Right lobe of liver (tissue), 6 donors: ENCODE data around the gene IGSF9. TPM values are rescaled to one million over a fixed set of nuclear protein-coding genes. Genes with fewer than 3 reads are reported as not detected.
A peak's percentile ranks its signal among the peaks of the same experiment; 100 is the strongest.

ENCODE experiments used
- ATAC-seq, 4 donors: fragments of 200-7000 bp; cut with Tn5 transposase; one replicate each; pipeline ENCODE4 v1.9.1; 2020; ENCODE audit warnings: mild to moderate bottlenecking in 4 of 4, moderate library complexity in 4 of 4
- DNase-seq, 3 donors: peaks; one replicate each; pipeline ENCODE4 v3.0.0-alpha.2; 2020
- H3K27ac ChIP-seq, 3 donors: fragments of 200-600 bp; one replicate each; pipeline ENCODE4 v1.8.0; 2022
- H3K27me3 ChIP-seq, 2 donors: fragments of 200-600 bp; one replicate each; pipeline ENCODE4 v1.8.0; 2022
- H3K36me3 ChIP-seq, 4 donors: fragments of 200-600 bp; sonication (generic) in 1 of 4; one replicate each; pipeline versions ENCODE4 v1.5.1 to v1.8.0; 2017 to 2022; ENCODE audit warnings: control low read depth in 1 of 4
- H3K4me1 ChIP-seq, 4 donors: fragments of 200-600 bp; sonication (generic) in 1 of 4; one replicate each; pipeline versions ENCODE4 v1.5.1 to v1.8.0; 2017 to 2022; ENCODE audit warnings: control low read depth in 1 of 4
- H3K4me3 ChIP-seq, 3 donors: fragments of 200-600 bp; one replicate each; pipeline ENCODE4 v1.8.0; 2022
- H3K9me3 ChIP-seq, 4 donors: fragments of 200-600 bp; sonication (generic) in 1 of 4; one replicate each; pipeline versions ENCODE4 v1.5.1 to v1.8.0; 2017 to 2022; ENCODE audit warnings: control low read depth in 1 of 4
- POLR2A ChIP-seq: fragments of 450-650 bp; IDR thresholded peaks from one replicate; pipeline ENCODE4 v1.6.1; 2017; ENCODE audit warnings: antibody characterized with exemption, mild to moderate bottlenecking
- WGBS: methylation state at CpG from one replicate; pipeline ENCODE4 v1.1.6; 2018; ENCODE audit warnings: low coverage, low lambda C conversion rate; ENCODE audit not compliant: insufficient coverage; ENCODE audit errors: missing lambda C conversion rate; 5-methylcytosine and 5-hydroxymethylcytosine counted together
- intact Hi-C, 2 donors: fragments of 100-400 bp; cut with DNase I; formaldehyde crosslinking; loops; one replicate each; pipeline versions ENCODE4 v1.11.2 to v1.14.1; 2022
- total RNA-seq, 6 experiments: library from RNA; depleted of rRNA in 2 of 6; stranded (reverse); fragments of >200 nt in 2 of 6; fragmentation: NEBNext Ultra II Directional in 3 of 6; extraction: Animal tissue kit (Norgen Biotek cat#: 25700) in 3 of 6; gene quantifications; one replicate each; pipeline versions ENCODE4 v1.1.0 to v1.2.4, GENCODE V29; 2016 to 2023
- TF ChIP-seq, protein P1 (sequence below), 4 donors: fragments of 200-600 bp in 3 of 4; fragments of 450-650 bp in 1 of 4; IDR thresholded peaks; one replicate each; pipeline versions ENCODE4 v1.5.1 to v1.8.0; 2016 to 2022; ENCODE audit warnings: antibody characterized with exemption in 4 of 4, mild to moderate bottlenecking in 2 of 4
- donor health status: DM: no; HTN: yes; CAD: no.
- donor health status: DM: no; HTN: no; CAD: no.
- donor health status: DM: no; HTN: no; CAD: no.
- donor health status: DM: no; HTN: yes; CAD: no.
- donor health status: DM: no; HTN: yes; CAD: no.

Gene IGSF9
- total RNA-seq, 6 experiments from 2014 or later: 2.2 to 53.7 (median 16.6) TPM

DNA sequence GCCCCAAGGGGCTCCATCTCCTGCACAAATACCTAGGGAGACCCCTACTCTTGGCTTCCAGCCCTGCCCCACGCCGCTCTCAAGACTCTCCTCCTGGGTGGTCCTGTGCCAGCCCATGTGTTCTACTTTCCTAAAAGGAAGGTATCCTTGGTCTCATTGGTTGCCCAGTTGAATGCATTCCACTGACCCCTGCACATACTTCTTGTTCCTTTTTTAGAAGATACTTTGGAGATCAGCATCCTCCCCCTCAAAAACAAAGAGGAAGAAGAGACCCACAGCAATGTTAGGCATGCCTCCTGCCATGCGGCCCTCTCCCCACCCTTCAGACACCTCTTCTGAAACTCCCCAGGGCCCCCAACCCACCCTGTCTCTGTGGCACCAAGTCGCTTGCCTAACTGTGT lies 4.6 kb upstream of the IGSF9 start:
- 94% methylated on average over 4 of the region's 4 CpGs for WGBS
- no peak for ATAC-seq
- intact Hi-C loops: no loop called here

DNA sequence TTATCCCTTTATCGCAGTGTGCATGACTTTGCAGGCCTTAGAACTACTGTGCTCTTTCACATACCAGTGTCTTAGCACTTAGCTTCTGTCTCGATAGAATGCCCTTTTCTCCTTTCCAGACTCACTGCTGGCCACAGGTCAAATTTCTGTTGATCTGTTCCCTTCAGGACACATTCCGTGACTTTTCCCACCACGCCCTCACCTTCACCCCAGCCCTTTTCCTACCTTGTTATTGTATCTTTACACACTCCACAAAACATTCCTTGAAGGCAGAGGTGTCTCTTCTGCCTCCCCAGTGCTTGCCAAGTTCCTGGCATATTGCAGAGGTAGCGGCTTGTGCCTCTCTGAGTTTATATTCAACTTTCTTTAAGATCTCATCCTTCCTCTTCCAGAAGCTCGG lies 3.7 kb upstream of the IGSF9 start:
- H3K9me3 ChIP-seq: no peaks in the 10 kb centered on the region
- H3K27me3 ChIP-seq: no peaks in the 10 kb centered on the region
- DNase-seq: peak in 1 of 3 donors; percentile 21
- WGBS: 63% methylated on average over 6 of the region's 6 CpGs
- no peaks in the 10 kb centered on the region for H3K36me3 ChIP-seq
- H3K27ac ChIP-seq: no peak overlapping the region
- peaks cover 0 to 20% (median 0%) of the 10 kb centered on the region in 4 donors for H3K4me1 ChIP-seq
- H3K4me3 ChIP-seq: no peak overlapping the region
- intact Hi-C loops: no loop called here
- TF ChIP-seq, protein P1, sequence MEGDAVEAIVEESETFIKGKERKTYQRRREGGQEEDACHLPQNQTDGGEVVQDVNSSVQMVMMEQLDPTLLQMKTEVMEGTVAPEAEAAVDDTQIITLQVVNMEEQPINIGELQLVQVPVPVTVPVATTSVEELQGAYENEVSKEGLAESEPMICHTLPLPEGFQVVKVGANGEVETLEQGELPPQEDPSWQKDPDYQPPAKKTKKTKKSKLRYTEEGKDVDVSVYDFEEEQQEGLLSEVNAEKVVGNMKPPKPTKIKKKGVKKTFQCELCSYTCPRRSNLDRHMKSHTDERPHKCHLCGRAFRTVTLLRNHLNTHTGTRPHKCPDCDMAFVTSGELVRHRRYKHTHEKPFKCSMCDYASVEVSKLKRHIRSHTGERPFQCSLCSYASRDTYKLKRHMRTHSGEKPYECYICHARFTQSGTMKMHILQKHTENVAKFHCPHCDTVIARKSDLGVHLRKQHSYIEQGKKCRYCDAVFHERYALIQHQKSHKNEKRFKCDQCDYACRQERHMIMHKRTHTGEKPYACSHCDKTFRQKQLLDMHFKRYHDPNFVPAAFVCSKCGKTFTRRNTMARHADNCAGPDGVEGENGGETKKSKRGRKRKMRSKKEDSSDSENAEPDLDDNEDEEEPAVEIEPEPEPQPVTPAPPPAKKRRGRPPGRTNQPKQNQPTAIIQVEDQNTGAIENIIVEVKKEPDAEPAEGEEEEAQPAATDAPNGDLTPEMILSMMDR (IDR thresholded peaks at IDR 0.05): no peak
- TF ChIP-seq POLR2A: no peak
- no peak for ATAC-seq

More for the DNA sequence above, 4.6 kb upstream of the IGSF9 start:
- H3K36me3 ChIP-seq: no peaks in the 10 kb centered on the region
- no peaks in the 10 kb centered on the region for H3K27me3 ChIP-seq
- H3K9me3 ChIP-seq: no peaks in the 10 kb centered on the region
- DNase-seq: peak in 1 of 3 donors; percentile 23
- no peak overlapping the region for H3K4me3 ChIP-seq
- H3K4me1 ChIP-seq: peaks cover 0 to 12% (median 0%) of the 10 kb centered on the region in 4 donors
- H3K27ac ChIP-seq: no peak overlapping the region
- TF ChIP-seq POLR2A: no peak
- TF ChIP-seq, protein P1 (IDR thresholded peaks at IDR 0.05): no peak

DNA sequence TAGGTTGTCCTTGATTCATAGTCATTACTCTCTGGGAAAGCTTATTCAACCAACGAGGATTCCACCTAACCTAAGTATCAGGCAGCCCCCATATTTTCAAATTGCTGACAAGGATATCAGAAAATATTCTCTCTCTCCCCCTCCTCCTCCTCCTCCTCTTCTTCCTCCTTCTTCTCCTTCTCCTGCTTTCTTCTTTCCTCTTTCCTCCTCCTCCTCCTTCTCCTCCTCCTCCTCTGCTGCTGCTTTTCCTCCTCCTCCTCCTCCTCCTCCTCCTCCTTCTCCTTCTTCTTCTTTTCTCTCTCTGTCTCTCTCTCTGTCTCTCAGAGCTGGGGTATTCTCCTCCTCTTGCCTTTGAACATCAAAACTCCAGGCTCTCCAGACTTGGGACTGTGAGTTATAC lies 2.5 kb upstream of the IGSF9 start:
- Histone ChIP-seq H3K4me1 (peaks cover 0 to 20% (median 3%) of the 10 kb centered on the region in 4 donors), H3K36me3 (no peaks in the 10 kb centered on the region), H3K4me3 (no peak overlapping the region), H3K9me3 (no peaks in the 10 kb centered on the region), H3K27me3 (no peaks in the 10 kb centered on the region), H3K27ac (no peak overlapping the region)
- intact Hi-C loops: no loop called here
- DNase-seq: no peak
- 64% methylated on average over 1 of the region's 1 CpG for WGBS
- no peak for ATAC-seq
- TF ChIP-seq, protein P1 (IDR thresholded peaks at IDR 0.05): no peak
- no peak for TF ChIP-seq POLR2A

DNA sequence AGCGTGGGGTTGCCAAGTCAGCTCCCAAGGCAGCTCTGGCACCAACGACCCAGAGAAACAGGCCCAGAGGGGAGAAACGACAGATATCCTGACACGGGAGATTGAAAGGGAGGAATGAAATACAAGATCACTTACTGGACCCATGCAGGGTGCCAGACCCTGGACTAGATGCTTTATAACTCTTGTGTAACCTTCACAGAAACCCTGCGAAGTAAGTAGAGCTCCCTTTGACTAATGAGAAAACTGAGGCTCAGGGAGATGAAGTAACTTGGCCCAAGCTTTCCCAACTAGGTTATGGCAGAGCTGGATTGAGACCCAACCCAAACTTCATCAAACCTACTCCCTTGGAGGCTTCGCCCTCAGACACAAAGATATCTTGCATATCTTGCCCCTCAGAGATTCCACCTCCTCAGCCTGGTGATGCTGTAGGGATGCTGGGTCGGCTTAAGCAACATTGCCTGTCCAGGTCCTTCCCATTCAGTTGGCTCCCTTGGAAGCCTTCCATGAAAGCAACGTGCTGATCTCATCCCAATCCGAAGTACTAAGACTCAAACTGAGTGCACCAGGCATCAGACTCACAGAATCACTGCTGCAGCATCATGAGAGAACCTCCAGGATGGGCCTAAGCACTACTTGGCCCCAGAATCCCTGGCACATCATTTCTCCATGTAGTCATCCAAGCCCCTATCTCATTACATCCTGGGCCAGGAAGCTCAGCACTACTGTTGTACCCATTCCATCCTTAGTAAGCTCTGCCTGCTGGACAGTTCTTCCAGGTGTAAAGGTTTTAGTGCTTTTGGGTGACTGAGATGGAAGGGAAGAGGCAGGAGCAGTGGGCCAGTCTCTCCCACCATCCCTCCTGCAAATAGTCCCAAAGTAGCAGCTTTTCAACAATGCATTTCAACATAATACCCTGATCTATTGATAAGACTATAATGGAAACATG lies 1.1 kb upstream of the IGSF9 start:
- H3K36me3 ChIP-seq: no peaks in the 10 kb centered on the region
- H3K4me3 ChIP-seq: peak overlapping the region in 2 of 3 donors; percentile 52 to 74
- no peak for TF ChIP-seq POLR2A
- TF ChIP-seq, protein P1 (IDR thresholded peaks at IDR 0.05): no peak
- no peaks in the 10 kb centered on the region for H3K27me3 ChIP-seq
- ATAC-seq (no peak), DNase-seq (peak in 1 of 3 donors; percentile 40)
- peaks cover 0 to 20% (median 3%) of the 10 kb centered on the region in 4 donors for H3K4me1 ChIP-seq
- 46% methylated on average over 7 of the region's 9 CpGs for WGBS
- no peaks in the 10 kb centered on the region for H3K9me3 ChIP-seq
- intact Hi-C loops: no loop called here
- H3K27ac ChIP-seq: no peak overlapping the region
